Jurkat, Clone E6-1 (cell line): Measurements from ENCODE around the gene PRIMPOL.

ENCODE experiments used
- DNase-seq: peaks from one replicate; pipeline ENCODE4 v3.0.0-alpha.2; 2011; ENCODE audit warnings: low read depth, low spot score
- H3K4me3 ChIP-seq: 2 replicates; pipeline ENCODE4 v1.5.1; 2011; ENCODE audit warnings: mild to moderate bottlenecking, low read length, control low read depth, moderate library complexity

PRIMPOL gene

GRCh38 chr4:184694412-184694956 is 44.9 kb downstream of the PRIMPOL start:
- DNase-seq = no peak

GRCh38 chr4:184695178-184695896 is 45.8 kb downstream of the PRIMPOL start:
- H3K4me3 ChIP-seq = no peak overlapping the region
- no peak for DNase-seq

More at GRCh38 chr4:184694412-184694956, 44.9 kb downstream of the PRIMPOL start:
- no peak overlapping the region for H3K4me3 ChIP-seq

GRCh38 chr4:184697956-184698355 is 48.4 kb downstream of the PRIMPOL start:
- H3K4me3 ChIP-seq = no peak overlapping the region
- DNase-seq = no peak

GRCh38 chr4:184699941-184700340 is 50.4 kb downstream of the PRIMPOL start:
- DNase-seq = no peak
- H3K4me3 ChIP-seq = no peak overlapping the region

- H3K4me3 ChIP-seq = no peak overlapping the region
- DNase-seq = no peak
Observed at GRCh38 chr4:184702114-184702513, 52.6 kb downstream of the PRIMPOL start.

GRCh38 chr4:184705692-184706091 is 56.2 kb downstream of the PRIMPOL start:
- H3K4me3 ChIP-seq = no peak overlapping the region
- DNase-seq = no peak

- no peak for DNase-seq
- no peak overlapping the region for H3K4me3 ChIP-seq
Observed at GRCh38 chr4:184706453-184706852, 56.9 kb downstream of the PRIMPOL start.

GRCh38 chr4:184712322-184712721 is 62.8 kb downstream of the PRIMPOL start:
- no peak overlapping the region for H3K4me3 ChIP-seq
- no peak for DNase-seq

GRCh38 chr4:184713887-184714286 is 64.3 kb downstream of the PRIMPOL start:
- no peak for DNase-seq
- no peak overlapping the region for H3K4me3 ChIP-seq

GRCh38 chr4:184715526-184715925 is 66.0 kb downstream of the PRIMPOL start:
- no peak for DNase-seq
- no peak overlapping the region for H3K4me3 ChIP-seq

GRCh38 chr4:184719407-184719806 is 69.9 kb downstream of the PRIMPOL start:
- no peak for DNase-seq
- H3K4me3 ChIP-seq = no peak overlapping the region

GRCh38 chr4:184721254-184721653 is 71.7 kb downstream of the PRIMPOL start:
- no peak overlapping the region for H3K4me3 ChIP-seq
- DNase-seq = no peak

GRCh38 chr4:184722798-184723197 is 73.3 kb downstream of the PRIMPOL start:
- H3K4me3 ChIP-seq = no peak overlapping the region
- no peak for DNase-seq

- DNase-seq = no peak
- H3K4me3 ChIP-seq = no peak overlapping the region
Observed at GRCh38 chr4:184727430-184727829, 77.9 kb downstream of the PRIMPOL start.

GRCh38 chr4:184728858-184729257 is 79.3 kb downstream of the PRIMPOL start:
- DNase-seq = no peak
- no peak overlapping the region for H3K4me3 ChIP-seq

- H3K4me3 ChIP-seq = no peak overlapping the region
- DNase-seq = no peak
Observed at GRCh38 chr4:184729946-184730345, 80.4 kb downstream of the PRIMPOL start.

- H3K4me3 ChIP-seq = no peak overlapping the region
- DNase-seq = no peak
Observed at GRCh38 chr4:184731056-184731455, 81.5 kb downstream of the PRIMPOL start.

- peak overlapping the region; percentile 97 for H3K4me3 ChIP-seq
- no peak for DNase-seq
Observed at GRCh38 chr4:184732126-184732525, 82.6 kb downstream of the PRIMPOL start.

- peak within 1 kb of the TSS; percentile 97 for H3K4me3 ChIP-seq
- peak; percentile 99 for DNase-seq
Observed at GRCh38 chr4:184733654-184734524, 84.4 kb downstream of the PRIMPOL start, which contains the start of gene CENPU. Gene CENPU (minus strand): TSS chr4:184734096. CDS start chr4:184734062, 34 bp downstream.

GRCh38 chr4:184734758-184735157 is 85.2 kb downstream of the PRIMPOL start:
- peak overlapping the region; percentile 97 for H3K4me3 ChIP-seq
- no peak for DNase-seq
